Embryonic facial prominence (tissue), 1 donor: ENCODE results near the gene STMND1.

ENCODE experiments used
- DNase-seq: peaks from one replicate; pipeline ENCODE4 v3.0.0-alpha.2; 2016; ENCODE audit errors: extremely low spot score

The STMND1 gene

DNA sequence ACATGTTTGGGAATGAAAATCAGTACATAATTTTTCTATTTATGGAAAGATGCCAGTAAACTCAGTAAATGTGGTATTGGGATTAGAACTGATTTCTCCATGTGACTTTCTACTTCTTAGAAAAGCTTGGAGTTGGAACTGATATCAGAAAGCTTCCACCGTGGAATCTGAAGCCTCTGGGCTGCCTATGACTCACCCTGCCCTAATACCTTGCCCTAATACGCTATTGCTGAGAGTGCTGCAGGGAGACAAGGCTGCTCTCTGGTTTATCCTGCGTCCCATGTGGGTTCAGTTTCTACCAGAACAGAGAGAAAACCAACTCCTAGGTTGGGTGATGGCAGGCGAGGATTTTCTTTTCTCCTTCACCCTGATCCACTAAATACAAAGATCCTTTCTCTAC is 3.3 kb upstream of the STMND1 start:
- DNase-seq: no peak

DNA sequence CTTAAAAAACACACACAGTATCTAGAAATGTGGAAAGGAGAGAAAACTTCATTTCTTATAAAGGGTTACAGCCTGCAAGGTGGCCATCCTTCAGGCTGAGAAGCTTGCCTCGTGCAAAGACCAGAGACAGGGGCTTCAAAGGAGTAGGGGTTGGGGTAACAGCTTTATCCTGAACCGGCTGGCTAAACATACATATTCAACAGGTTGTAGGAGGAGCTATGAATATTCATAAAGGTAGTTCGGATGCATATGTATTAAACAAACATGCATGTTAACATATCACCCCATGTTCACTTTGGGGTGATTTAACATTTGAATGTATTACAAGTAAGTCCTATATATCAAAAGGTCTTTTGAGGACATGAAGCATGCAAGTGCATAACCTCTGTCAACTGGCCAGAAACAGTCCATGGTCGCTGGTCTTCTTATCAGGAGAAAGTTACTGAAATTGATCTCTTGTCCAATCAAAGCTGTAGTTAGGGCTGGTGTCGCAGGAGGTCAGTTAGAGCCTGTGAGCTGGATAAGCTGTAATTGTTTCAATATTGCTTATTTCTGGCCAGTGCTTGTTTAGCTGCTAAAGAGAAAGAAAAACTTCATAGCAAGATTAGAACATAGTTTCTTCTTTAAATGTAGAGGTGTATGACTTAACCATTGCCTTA is 2.3 kb upstream of the STMND1 start:
- DNase-seq: no peak

- DNase-seq: no peak
Observed at GRCh38 chr6:17100806-17101205, 1.0 kb upstream of the STMND1 start.

DNA sequence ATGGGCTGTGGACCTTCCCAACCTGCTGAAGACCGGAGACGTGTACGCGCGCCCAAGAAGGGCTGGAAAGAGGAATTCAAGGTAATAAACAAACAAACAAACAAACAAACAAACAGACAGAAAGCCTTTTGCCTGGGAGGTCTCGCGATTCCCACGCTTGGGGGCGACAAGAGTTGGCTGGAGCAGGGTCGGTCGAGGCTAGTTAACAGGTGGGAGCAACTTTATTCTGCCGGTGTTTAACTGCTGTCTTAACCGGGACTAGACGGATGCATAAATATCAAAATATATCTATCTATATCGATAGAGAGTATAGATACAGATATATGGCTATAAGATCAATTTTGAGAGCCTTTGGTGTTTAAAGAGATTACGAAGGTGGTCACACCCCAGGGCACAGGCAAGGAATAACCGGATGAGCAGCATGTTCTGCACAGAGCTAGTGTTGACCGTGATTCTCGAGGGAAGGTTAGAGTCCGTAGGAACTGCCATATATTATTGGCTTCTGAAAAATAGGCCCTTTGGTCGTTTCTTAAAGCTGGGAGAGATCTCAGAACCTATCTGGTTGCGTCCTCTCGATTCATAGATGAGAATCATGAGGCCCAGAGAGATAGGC is 514 bp downstream of the STMND1 start:
- no peak for DNase-seq

- no peak for DNase-seq
Observed at GRCh38 chr6:17103715-17104114, 1.9 kb downstream of the STMND1 start.

- no peak for DNase-seq
Observed at GRCh38 chr6:17107863-17108262, 6.0 kb downstream of the STMND1 start.

DNA sequence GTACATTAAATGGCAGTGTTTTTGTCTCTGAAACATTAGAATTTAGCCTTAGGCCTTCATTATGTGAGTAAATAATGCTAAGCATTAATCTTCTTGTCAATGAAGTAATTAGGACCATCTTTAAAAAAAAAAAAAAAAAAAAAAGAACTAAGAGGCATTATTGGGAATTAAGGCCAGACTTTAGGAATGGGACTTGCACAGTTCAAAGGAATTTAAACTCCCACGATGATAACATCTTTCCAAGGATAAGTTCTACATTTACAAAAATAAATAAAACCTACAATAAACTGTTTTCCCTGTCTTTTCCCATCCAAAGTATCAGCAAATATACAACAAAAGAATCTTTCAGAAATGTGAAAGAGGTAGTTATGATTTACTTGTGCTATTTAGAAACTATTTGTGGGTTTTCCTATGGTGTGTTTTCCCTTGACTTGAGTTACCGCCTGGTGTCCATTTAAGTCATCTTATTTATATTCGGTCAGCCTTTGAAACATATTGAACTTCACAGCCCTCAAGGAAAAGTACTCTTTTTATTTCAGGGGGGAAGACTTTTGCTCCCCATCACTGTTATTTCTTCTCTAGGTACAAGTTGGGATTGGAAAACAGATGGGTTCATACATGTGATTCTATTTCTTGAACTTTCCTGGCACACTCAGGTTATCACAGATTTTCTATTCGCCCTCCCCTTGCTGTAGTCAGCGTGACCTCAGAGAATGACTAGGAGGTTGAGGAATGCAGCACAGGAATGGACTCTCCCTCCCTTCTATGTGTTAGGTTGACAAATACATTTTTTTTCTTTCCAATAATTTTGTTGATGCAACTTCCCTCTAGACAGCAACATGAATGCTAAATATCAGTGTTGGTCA is 13.6 kb downstream of the STMND1 start:
- DNase-seq: no peak

GRCh38 chr6:17116117-17116440 is 14.2 kb downstream of the STMND1 start:
- DNase-seq: no peak

DNA sequence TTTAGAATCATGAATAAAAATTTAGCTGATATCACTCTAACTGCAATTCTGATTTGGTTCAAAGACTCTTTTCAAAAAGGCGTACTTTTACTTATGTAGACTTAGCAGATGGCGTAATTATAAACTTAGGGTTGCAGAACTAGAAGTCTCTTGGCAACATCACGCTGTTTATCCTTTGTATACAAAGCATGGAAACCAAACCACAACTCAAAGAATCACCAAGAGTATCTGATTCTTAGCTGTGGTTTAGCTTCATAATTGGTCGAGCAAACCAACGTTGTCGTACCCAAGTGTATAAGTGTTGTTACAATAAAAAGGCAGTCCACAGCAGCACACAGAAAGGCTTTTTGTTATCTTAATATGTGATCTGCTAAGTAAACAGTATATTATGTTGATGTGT is 18.2 kb downstream of the STMND1 start:
- DNase-seq: no peak

DNA sequence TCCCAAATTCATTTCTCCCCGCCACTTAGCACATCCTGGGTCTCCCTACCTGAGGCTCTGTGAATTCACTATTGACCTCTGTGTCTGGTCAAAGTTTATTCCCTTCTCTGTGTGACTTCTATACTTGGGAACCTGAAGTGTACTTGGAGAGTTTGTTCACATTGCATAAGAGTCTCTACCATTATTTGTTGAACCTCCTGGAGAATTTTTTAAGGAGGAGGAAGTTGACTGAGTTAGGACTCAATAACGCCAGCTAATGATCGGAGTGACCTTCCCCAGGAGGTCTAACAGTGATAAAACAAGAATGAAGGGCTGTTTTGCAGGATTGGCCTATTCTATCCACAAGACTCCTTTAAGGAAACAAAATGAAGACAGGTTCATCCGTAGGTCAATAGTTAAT is 23.6 kb downstream of the STMND1 start:
- no peak for DNase-seq

- no peak for DNase-seq
Observed at GRCh38 chr6:17130786-17131185, 28.9 kb downstream of the STMND1 start.

DNA sequence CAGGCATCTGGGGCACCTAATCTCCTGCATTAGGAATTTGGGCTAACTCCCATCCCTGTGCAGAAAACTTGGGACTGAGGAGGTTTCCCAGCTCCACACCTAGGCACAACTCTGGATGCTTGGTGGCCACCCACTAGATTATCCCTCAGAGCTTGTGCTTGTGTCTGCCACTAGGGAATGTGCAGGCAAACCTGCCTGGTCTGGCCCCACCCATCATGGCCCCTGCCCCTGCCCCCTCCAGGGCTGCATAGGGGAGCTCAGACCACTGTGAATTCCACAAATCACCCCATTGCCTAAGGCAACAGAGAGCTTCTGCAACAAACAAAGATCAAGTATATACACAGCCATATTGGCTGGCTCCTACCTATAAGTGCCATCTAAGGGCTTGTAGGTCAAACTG is 31.1 kb downstream of the STMND1 start:
- no peak for DNase-seq

GRCh38 chr6:17138033-17138432 is 36.2 kb downstream of the STMND1 start:
- no peak for DNase-seq

- DNase-seq: no peak
Observed at GRCh38 chr6:17144016-17144415, 42.2 kb downstream of the STMND1 start.

GRCh38 chr6:17149571-17149970 is 47.7 kb downstream of the STMND1 start:
- DNase-seq: no peak

GRCh38 chr6:17150096-17150495 is 48.2 kb downstream of the STMND1 start:
- DNase-seq: no peak

GRCh38 chr6:17151888-17152287 is 50.0 kb downstream of the STMND1 start:
- no peak for DNase-seq

DNA sequence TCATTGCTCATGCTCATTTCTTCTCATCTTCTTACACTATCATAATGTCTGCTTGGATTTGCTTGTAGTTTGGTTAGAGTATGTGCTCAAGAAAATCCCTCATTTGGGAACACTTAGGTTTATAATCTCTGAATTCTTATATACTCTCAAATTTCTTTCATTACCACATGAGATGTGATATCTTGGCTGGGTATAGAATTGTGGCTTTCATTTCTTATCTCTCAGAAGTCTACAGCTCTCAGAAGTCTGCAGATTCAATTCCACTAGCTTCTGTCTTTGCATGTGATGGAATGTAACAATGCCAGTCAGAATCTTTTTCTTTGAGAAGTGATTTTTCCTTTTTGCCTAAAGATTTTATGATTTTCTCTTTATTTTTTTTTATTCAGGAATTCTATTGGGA is 50.9 kb downstream of the STMND1 start:
- no peak for DNase-seq

DNA sequence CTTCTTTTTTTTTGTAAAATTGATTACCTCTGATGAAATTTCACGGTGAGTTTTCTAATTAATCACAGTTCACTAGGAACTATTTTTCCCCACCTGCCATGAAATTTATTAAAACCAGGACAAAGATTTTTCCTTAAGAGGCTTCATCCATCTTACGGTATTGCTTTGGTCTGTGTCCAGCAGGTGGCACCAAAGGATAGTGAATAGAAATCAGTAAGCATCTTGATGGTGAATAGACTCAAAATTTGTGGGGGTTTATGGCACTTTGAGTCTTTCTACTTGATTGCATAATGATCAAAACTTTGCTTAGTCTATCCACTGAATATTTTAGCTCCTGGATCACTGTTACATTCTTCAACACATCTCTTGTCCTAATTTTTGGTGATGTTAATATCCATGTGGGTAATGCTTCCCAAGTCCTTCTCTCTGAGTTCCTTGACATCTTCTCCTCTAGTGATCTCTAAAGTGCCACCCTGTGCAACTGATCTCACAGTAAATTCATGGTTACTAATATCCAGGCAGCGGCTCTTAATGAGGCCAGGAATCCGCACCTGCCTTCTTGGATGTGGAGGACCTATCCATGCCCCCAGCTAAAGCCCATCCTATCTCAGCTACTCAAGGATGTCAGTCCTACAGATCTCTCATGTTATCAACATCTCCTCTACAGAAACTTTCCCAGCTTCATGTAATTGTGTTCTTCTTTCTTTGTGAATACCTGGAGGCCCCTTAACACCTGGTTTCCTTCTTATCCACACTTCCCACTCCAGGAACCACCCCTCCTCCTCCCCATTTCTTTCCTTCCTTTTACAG is 54.5 kb downstream of the STMND1 start:
- peak; percentile 12 for DNase-seq

DNA sequence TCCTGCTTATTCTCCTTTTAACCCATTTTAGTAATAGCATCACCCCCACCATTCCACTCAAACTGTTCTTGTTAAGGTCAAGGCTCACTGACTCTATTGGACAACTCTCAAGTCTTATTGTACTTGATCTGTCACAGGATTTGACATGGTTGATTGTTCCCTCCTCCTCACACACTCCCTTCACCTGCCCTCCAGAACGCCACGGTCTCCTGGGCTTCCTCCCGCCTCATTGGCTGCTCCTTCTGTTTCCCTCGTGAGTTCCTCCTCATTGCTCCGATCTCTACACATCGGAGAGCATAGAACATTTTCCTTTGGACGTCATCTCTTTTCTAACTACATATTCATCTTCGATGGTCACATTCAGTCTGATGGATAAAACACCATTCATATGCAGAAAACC is 55.1 kb downstream of the STMND1 start:
- no peak for DNase-seq

- no peak for DNase-seq
Observed at GRCh38 chr6:17157617-17158016, 55.8 kb downstream of the STMND1 start.

GRCh38 chr6:17159240-17159639 is 57.4 kb downstream of the STMND1 start:
- no peak for DNase-seq
